HL-60 (cell line): Measurements from ENCODE around the gene HSDL1.

ENCODE experiments used
- CTCF ChIP-seq: IDR thresholded peaks from one replicate; pipeline ENCODE4 v1.5.1; 2011; ENCODE audit warnings: low read length, control low read depth, inconsistent platforms; ENCODE audit not compliant: insufficient read depth
- GABPA ChIP-seq: IDR thresholded peaks from 2 replicates; pipeline ENCODE4 v1.6.1; 2012; ENCODE audit warnings: low read depth
- POLR2AphosphoS5 ChIP-seq: IDR thresholded peaks from 2 replicates; pipeline ENCODE4 v1.6.1; 2012; ENCODE audit warnings: low read depth
- SPI1 ChIP-seq: IDR thresholded peaks from 2 replicates; pipeline ENCODE4 v1.6.1; 2012; ENCODE audit warnings: low read depth, mild to moderate bottlenecking, borderline replicate concordance

- TF ChIP-seq CTCF = no peak
- TF ChIP-seq POLR2AphosphoS5 = no peak
- no peak for TF ChIP-seq GABPA
- no peak for TF ChIP-seq SPI1
These were observed 14.8 kb upstream of the HSDL1 start for GRCh38 chr16:84159800-84160199.
